Chondrocyte (in vitro differentiated cells): ENCODE results near the gene MRTFA. TPM values are rescaled to one million over a fixed set of nuclear protein-coding genes. Genes with fewer than 3 reads are reported as not detected.

Experiments used
- DNase-seq: peaks from one replicate; pipeline ENCODE4 v3.0.0; 2021; ENCODE audit warnings: mixed read lengths, low spot score
- H3K27ac Mint-ChIP-seq: one replicate; pipeline ENCODE4 v1.8.0; 2021; ENCODE audit warnings: mild to moderate bottlenecking, moderate library complexity, mixed read lengths; ENCODE audit not compliant: unreplicated experiment
- H3K27me3 Mint-ChIP-seq: 2 replicates; pipeline ENCODE4 v1.8.0; 2021; ENCODE audit warnings: low read depth, mixed read lengths
- H3K36me3 Mint-ChIP-seq: 2 replicates; pipeline ENCODE4 v1.8.0; 2021; ENCODE audit warnings: low read depth, mixed read lengths
- H3K4me1 Mint-ChIP-seq: 2 replicates; pipeline ENCODE4 v1.8.0; 2021; ENCODE audit warnings: low read depth, mild to moderate bottlenecking, mixed read lengths
- H3K4me3 Mint-ChIP-seq: one replicate; pipeline ENCODE4 v1.8.0; 2021; ENCODE audit warnings: mild to moderate bottlenecking, moderate library complexity, mixed read lengths; ENCODE audit not compliant: unreplicated experiment
- H3K9me3 Mint-ChIP-seq: 2 replicates; pipeline ENCODE4 v1.8.0; 2021; ENCODE audit warnings: low read depth, mixed read lengths
- CTCF ChIP-seq: fragments of 200-600 bp; sonication (generic); IDR thresholded peaks from 2 replicates; pipeline ENCODE4 v1.5.0; 2021; ENCODE audit warnings: antibody characterized with exemption, mild to moderate bottlenecking, moderate library complexity
- total RNA-seq: library from RNA; stranded (reverse); gene quantifications from 3 replicates; pipeline ENCODE4 v1.2.1, GENCODE V29; 2021

MRTFA gene
- total RNA-seq, 1 donor from 2014 or later = 69.8 TPM

GRCh38 chr22:40413873-40414272 is 222.6 kb downstream of the MRTFA start:
- no peak for TF ChIP-seq CTCF
- no peak overlapping the region for H3K4me3 Mint-ChIP-seq
- H3K27ac Mint-ChIP-seq = peak overlapping the region; percentile 27
- H3K27me3 Mint-ChIP-seq = no peaks in the 10 kb centered on the region
- H3K4me1 Mint-ChIP-seq = peaks cover 9% of the 10 kb centered on the region
- no peak for DNase-seq
- H3K9me3 Mint-ChIP-seq = no peaks in the 10 kb centered on the region
- H3K36me3 Mint-ChIP-seq = peaks cover 29% of the 10 kb centered on the region

- Mint-ChIP-seq H3K36me3 (peaks cover 30% of the 10 kb centered on the region), H3K27me3 (no peaks in the 10 kb centered on the region), H3K4me1 (peaks cover 9% of the 10 kb centered on the region), H3K9me3 (no peaks in the 10 kb centered on the region), H3K27ac (peak overlapping the region; percentile 70), H3K4me3 (no peak overlapping the region)
- no peak for TF ChIP-seq CTCF
- no peak for DNase-seq
These were observed 224.1 kb downstream of the MRTFA start for GRCh38 chr22:40412441-40412840.

GRCh38 chr22:40411506-40411861 is 225.0 kb downstream of the MRTFA start:
- TF ChIP-seq CTCF = no peak
- DNase-seq = no peak
- no peaks in the 10 kb centered on the region for H3K9me3 Mint-ChIP-seq
- peaks cover 9% of the 10 kb centered on the region for H3K4me1 Mint-ChIP-seq
- H3K36me3 Mint-ChIP-seq = peaks cover 31% of the 10 kb centered on the region
- no peak overlapping the region for H3K4me3 Mint-ChIP-seq
- no peak overlapping the region for H3K27ac Mint-ChIP-seq
- no peaks in the 10 kb centered on the region for H3K27me3 Mint-ChIP-seq

- H3K27ac Mint-ChIP-seq = peak overlapping the region; percentile 32
- no peak for DNase-seq
- no peaks in the 10 kb centered on the region for H3K27me3 Mint-ChIP-seq
- no peak overlapping the region for H3K4me3 Mint-ChIP-seq
- no peaks in the 10 kb centered on the region for H3K9me3 Mint-ChIP-seq
- H3K36me3 Mint-ChIP-seq = peaks cover 27% of the 10 kb centered on the region
- peaks cover 7% of the 10 kb centered on the region for H3K4me1 Mint-ChIP-seq
- no peak for TF ChIP-seq CTCF
These were observed 225.6 kb downstream of the MRTFA start for GRCh38 chr22:40410731-40411505.

GRCh38 chr22:40410272-40410671 is 226.2 kb downstream of the MRTFA start:
- Mint-ChIP-seq H3K9me3 (no peaks in the 10 kb centered on the region), H3K4me1 (peaks cover under 1% of the 10 kb centered on the region), H3K27me3 (no peaks in the 10 kb centered on the region), H3K27ac (peak overlapping the region; percentile 32), H3K36me3 (peaks cover 20% of the 10 kb centered on the region), H3K4me3 (no peak overlapping the region)
- no peak for DNase-seq
- no peak for TF ChIP-seq CTCF
